SK-N-SH (cell line): Measurements from ENCODE around the gene HOXA4. TPM values are rescaled to one million over a fixed set of nuclear protein-coding genes. Genes with fewer than 3 reads are reported as not detected.
A peak's percentile ranks its signal among the peaks of the same experiment; 100 is the strongest.

Experiments used
- CTCF ChIA-PET: fragments of 300-600, 350-600 bp; formaldehyde crosslinking; extraction: SDS; loops from one replicate; lab custom pipeline; 2021; lab: Yijun Ruan, JAX
- POLR2A ChIA-PET: fragments of 350-600 bp; sonication (Branson Sonifier 250); formaldehyde crosslinking; extraction: SDS; loops from one replicate; lab custom pipeline; 2020; ENCODE audit warnings: antibody characterized with exemption, inconsistent platforms; lab: Yijun Ruan, JAX
- DNase-seq: peaks from one replicate; pipeline ENCODE4 v3.0.0; 2012
- H2AFZ ChIP-seq: fragments of 200-600 bp; sonication (generic); 2 replicates; pipeline ENCODE4 v1.8.1; 2016; ENCODE audit warnings: antibody characterized with exemption, mild to moderate bottlenecking, low read depth
- H3F3A ChIP-seq: fragments of 200-600 bp; sonication (generic); replicated peaks from 2 replicates; pipeline ENCODE3; 2016; ENCODE audit warnings: antibody characterized with exemption, mild to moderate bottlenecking; ENCODE audit not compliant: insufficient read depth
- H3K27ac ChIP-seq, 2 experiments: fragments of 200-500 bp in 1 of 2; fragments of 200-600 bp in 1 of 2; sonication (Bioruptor generic) in 1 of 2; sonication (generic), shearing (Covaris generic) in 1 of 2; 2 replicates each; pipeline versions ENCODE4 v1.5.1 to v1.6.1; 2014 to 2016; ENCODE audit warnings: low read depth in 2 of 2, inconsistent platforms in 1 of 2, low read length in 1 of 2, mild to moderate bottlenecking in 1 of 2, mixed read lengths in 1 of 2
- H3K27me3 ChIP-seq: fragments of 200-600 bp; sonication (generic), shearing (Covaris generic); 2 replicates; pipeline ENCODE4 v1.6.1; 2016; ENCODE audit warnings: mixed run types; ENCODE audit not compliant: insufficient read depth
- H3K36me3 ChIP-seq, 2 experiments: fragments of 200-500 bp in 1 of 2; fragments of 200-600 bp in 1 of 2; sonication (Bioruptor generic) in 1 of 2; sonication (generic) in 1 of 2; replicated peaks in 1 of 2; 2 replicates each; pipeline versions ENCODE3 to v1.5.1; 2014 to 2016; ENCODE audit warnings: low read length in 1 of 2, mild to moderate bottlenecking in 1 of 2; ENCODE audit not compliant: insufficient read depth in 2 of 2, control insufficient read depth in 1 of 2
- H3K4me1 ChIP-seq, 2 experiments: fragments of 200-500 bp in 1 of 2; fragments of 200-600 bp in 1 of 2; sonication (Bioruptor generic) in 1 of 2; sonication (generic), shearing (Covaris generic) in 1 of 2; 2 replicates each; pipeline versions ENCODE4 v1.5.1 to v1.6.1; 2014 to 2016; ENCODE audit warnings: low read depth in 1 of 2, low read length in 1 of 2, mixed run types in 1 of 2; ENCODE audit not compliant: insufficient read depth in 2 of 2, control insufficient read depth in 1 of 2
- H3K4me2 ChIP-seq: fragments of 200-600 bp; sonication (generic), shearing (Covaris generic); 2 replicates; pipeline ENCODE4 v1.6.1; 2017; ENCODE audit warnings: mixed run types
- H3K4me3 ChIP-seq, 2 experiments: fragments of 200-500 bp in 1 of 2; fragments of 200-600 bp in 1 of 2; sonication (Bioruptor generic) in 1 of 2; sonication (generic), shearing (Covaris generic) in 1 of 2; 2 replicates each; pipeline versions ENCODE4 v1.5.1 to v1.8.1; 2014 to 2016; ENCODE audit warnings: low read depth in 2 of 2, inconsistent platforms in 1 of 2, low read length in 1 of 2, mild to moderate bottlenecking in 1 of 2, mixed read lengths in 1 of 2, moderate library complexity in 1 of 2
- H3K79me2 ChIP-seq: fragments of 200-600 bp; sonication (generic); 2 replicates; pipeline ENCODE4 v1.8.1; 2017; ENCODE audit warnings: mild to moderate bottlenecking; ENCODE audit not compliant: insufficient read depth
- H3K9ac ChIP-seq: fragments of 200-600 bp; sonication (generic); 2 replicates; pipeline ENCODE4 v1.6.1; 2017; ENCODE audit warnings: mixed run types
- H3K9me2 ChIP-seq: fragments of 200-600 bp; sonication (generic); 2 replicates; pipeline ENCODE4 v1.6.1; 2017; ENCODE audit warnings: mixed run types
- H3K9me3 ChIP-seq: fragments of 200-600 bp; sonication (generic); 2 replicates; pipeline ENCODE4 v1.6.1; 2017; ENCODE audit warnings: mixed run types, mild to moderate bottlenecking, moderate library complexity
- H4K20me1 ChIP-seq: fragments of 200-600 bp; sonication (generic); 2 replicates; pipeline ENCODE4 v1.6.1; 2017; ENCODE audit warnings: mild to moderate bottlenecking, mixed run types; ENCODE audit not compliant: insufficient read depth
- EZH2phosphoT487 ChIP-seq: fragments of 200-600 bp; sonication (generic); IDR thresholded peaks from 2 replicates; pipeline ENCODE4 v1.6.1; 2017; ENCODE audit warnings: low read depth, mixed run types, mild to moderate bottlenecking, antibody characterized with exemption, moderate library complexity, borderline replicate concordance
- TAF1 ChIP-seq: IDR thresholded peaks from 2 replicates; pipeline ENCODE4 v1.6.1; 2012; ENCODE audit warnings: low read depth, mild to moderate bottlenecking, low read length, moderate library complexity, borderline replicate concordance
- TEAD4 ChIP-seq: IDR thresholded peaks from 2 replicates; pipeline ENCODE4 v1.4.0; 2012; ENCODE audit warnings: mild to moderate bottlenecking, borderline replicate concordance; ENCODE audit not compliant: insufficient read depth
- WGBS: methylation state at CpG from one replicate; pipeline ENCODE4 v1.1.6; 2017; ENCODE audit warnings: low lambda C conversion rate; 5-methylcytosine and 5-hydroxymethylcytosine counted together
- polyA plus RNA-seq, 3 experiments: library from polyadenylated mRNA; depleted of rRNA; stranded (reverse); fragments of >200 nt; gene quantifications; 2 replicates each; pipeline ENCODE4 v1.2.3, GENCODE V29; 2012
- TF ChIP-seq, protein P1 (sequence below): IDR thresholded peaks from 2 replicates; pipeline ENCODE4 v1.6.1; 2012; ENCODE audit warnings: mild to moderate bottlenecking, low read depth, low read length, moderate library complexity

The HOXA4 gene
- polyA plus RNA-seq, 1 of the 3 experiments (the other 2 are of a cell fraction), result not detected

DNA sequence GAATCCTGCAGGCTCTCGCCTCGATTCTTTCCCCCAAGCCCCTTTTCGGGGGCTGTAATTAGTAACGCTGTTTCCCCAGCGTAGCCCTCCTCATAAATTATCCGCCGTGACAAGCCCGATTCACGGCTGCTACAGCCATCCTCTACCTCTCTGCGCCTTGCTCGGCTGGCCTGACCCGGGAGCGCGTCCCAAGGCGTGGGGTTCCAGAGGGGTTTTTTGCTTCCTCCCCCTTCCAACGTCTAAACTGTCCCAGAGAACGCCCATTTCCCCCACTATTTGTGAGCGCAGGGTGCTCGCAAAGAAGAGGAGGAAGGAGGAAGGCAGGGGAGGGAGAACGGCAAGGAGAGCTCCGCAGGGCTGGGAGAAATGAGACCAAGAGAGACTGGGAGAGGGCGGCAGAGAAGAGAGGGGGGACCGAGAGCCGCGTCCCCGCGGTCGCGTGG lies 12.0 kb upstream of the HOXA4 start:
- no peaks in the 10 kb centered on the region for H3K36me3 ChIP-seq

DNA sequence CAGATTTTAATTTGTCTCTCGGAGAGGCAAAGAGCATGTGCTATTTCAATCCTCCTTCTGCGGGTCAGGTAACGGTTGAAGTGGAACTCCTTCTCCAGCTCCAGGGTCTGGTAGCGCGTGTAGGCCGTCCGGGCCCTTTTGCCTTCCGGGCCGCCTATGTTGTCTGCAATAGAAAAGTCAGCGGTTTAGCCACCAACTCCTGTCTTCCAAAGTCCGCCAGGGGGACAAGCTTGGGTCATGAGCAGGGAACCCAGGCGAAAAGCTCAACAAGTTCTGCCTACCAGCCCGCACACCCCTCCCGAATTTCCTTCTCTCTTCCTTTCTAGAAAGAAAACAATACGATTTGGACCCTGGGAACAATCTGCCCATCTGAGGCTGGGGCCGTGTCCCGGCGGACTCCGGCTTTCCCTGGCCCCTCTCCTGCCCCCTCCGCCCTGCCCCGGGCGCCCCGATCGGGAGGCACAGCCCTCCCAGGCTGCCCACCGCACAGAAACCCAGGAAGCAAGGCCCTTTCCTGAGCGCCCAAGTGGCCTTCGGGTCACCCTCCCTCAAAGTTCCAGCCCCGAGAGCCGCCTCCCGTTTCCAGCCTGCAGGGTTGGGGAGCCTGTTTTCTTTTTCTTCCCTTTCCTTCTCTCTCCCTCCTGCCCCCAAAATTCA lies 11.5 kb upstream of the HOXA4 start:
- POLR2A ChIA-PET, result no interaction called here
- H3K9ac ChIP-seq, result no peak overlapping the region

More for the DNA sequence above, 12.0 kb upstream of the HOXA4 start:
- 11% methylated on average over 29 of the region's 29 CpGs for WGBS
- Histone ChIP-seq H3K4me2 (peak overlapping the region; percentile 42; the same call in 1 of the 2 replicates), H4K20me1 (no peaks in the 10 kb centered on the region), H2AFZ (no peak overlapping the region), H3K9me3 (no peaks in the 10 kb centered on the region), H3K4me3 (no peak overlapping the region), H3K9me2 (no peaks in the 10 kb centered on the region), H3K27ac (no peak overlapping the region), H3K27me3 (peaks cover 100% of the 10 kb centered on the region), H3K9ac (no peak overlapping the region), H3K79me2 (no peaks in the 10 kb centered on the region), H3K4me1 (peaks cover 11 to 12% of the 10 kb centered on the region in 2 experiments; a peak in 1 of 4 replicates), H3F3A (no peaks in the 10 kb centered on the region)
- DNase-seq, result no peak
- TF ChIP-seq TEAD4, result no peak
- peak; percentile 39; the same call in 1 of the 2 replicates for TF ChIP-seq EZH2phosphoT487
- POLR2A ChIA-PET, result no interaction called here
- CTCF ChIA-PET, result interaction anchor here (1.0 to 10.9 kb wide), 13 partner anchors 9 to 1250 kb away, joined by 3 to 270 read pairs (median 7); partner anchors contain the start of genes HOXA3, HOXA4 and HOXA7

More for the DNA sequence above, 11.5 kb upstream of the HOXA4 start:
- Histone ChIP-seq H3K9me3 (no peaks in the 10 kb centered on the region), H4K20me1 (no peaks in the 10 kb centered on the region), H2AFZ (no peak overlapping the region), H3K27me3 (peaks cover 100% of the 10 kb centered on the region), H3K27ac (no peak overlapping the region), H3K79me2 (no peaks in the 10 kb centered on the region), H3K4me3 (no peak overlapping the region), H3K9me2 (no peaks in the 10 kb centered on the region), H3K4me1 (peaks cover 11 to 12% of the 10 kb centered on the region in 2 experiments; a peak in 1 of 4 replicates), H3F3A (no peaks in the 10 kb centered on the region), H3K4me2 (no peak overlapping the region)
- WGBS, result 18% methylated on average over 20 of the region's 30 CpGs
- DNase-seq, result peak; percentile 50
- CTCF ChIA-PET, result interaction anchor here (1.0 to 3.9 kb wide), 12 partner anchors 9 to 1249 kb away, joined by 3 to 36 read pairs (median 4); partner anchors contain the start of genes HOXA3 and HOXA4
- 0 out of 2 replicates have a peak, but pooled peaks have one; percentile 18 for TF ChIP-seq EZH2phosphoT487
- no peak for TF ChIP-seq TAF1
- TF ChIP-seq, protein P1, sequence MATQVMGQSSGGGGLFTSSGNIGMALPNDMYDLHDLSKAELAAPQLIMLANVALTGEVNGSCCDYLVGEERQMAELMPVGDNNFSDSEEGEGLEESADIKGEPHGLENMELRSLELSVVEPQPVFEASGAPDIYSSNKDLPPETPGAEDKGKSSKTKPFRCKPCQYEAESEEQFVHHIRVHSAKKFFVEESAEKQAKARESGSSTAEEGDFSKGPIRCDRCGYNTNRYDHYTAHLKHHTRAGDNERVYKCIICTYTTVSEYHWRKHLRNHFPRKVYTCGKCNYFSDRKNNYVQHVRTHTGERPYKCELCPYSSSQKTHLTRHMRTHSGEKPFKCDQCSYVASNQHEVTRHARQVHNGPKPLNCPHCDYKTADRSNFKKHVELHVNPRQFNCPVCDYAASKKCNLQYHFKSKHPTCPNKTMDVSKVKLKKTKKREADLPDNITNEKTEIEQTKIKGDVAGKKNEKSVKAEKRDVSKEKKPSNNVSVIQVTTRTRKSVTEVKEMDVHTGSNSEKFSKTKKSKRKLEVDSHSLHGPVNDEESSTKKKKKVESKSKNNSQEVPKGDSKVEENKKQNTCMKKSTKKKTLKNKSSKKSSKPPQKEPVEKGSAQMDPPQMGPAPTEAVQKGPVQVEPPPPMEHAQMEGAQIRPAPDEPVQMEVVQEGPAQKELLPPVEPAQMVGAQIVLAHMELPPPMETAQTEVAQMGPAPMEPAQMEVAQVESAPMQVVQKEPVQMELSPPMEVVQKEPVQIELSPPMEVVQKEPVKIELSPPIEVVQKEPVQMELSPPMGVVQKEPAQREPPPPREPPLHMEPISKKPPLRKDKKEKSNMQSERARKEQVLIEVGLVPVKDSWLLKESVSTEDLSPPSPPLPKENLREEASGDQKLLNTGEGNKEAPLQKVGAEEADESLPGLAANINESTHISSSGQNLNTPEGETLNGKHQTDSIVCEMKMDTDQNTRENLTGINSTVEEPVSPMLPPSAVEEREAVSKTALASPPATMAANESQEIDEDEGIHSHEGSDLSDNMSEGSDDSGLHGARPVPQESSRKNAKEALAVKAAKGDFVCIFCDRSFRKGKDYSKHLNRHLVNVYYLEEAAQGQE, result no peak
- TF ChIP-seq, all 33 proteins: peak for 1
- no peaks in the 10 kb centered on the region for H3K36me3 ChIP-seq
